22Rv1 (cell line): Measurements from ENCODE around the gene RAPGEF4.

Experiments used
- H3K27ac ChIP-seq: fragments of 450-650 bp; 2 replicates; pipeline ENCODE4 v1.5.1; 2017
- ZFX ChIP-seq: fragments of 450-650 bp; IDR thresholded peaks from 2 replicates; pipeline ENCODE4 v1.6.1; 2017; ENCODE audit warnings: antibody characterized with exemption, borderline replicate concordance
- TF ChIP-seq, protein P1 (sequence below): fragments of 450-650 bp; IDR thresholded peaks from 2 replicates; pipeline ENCODE4 v1.5.1; 2017; ENCODE audit warnings: mild to moderate bottlenecking

Gene RAPGEF4

DNA sequence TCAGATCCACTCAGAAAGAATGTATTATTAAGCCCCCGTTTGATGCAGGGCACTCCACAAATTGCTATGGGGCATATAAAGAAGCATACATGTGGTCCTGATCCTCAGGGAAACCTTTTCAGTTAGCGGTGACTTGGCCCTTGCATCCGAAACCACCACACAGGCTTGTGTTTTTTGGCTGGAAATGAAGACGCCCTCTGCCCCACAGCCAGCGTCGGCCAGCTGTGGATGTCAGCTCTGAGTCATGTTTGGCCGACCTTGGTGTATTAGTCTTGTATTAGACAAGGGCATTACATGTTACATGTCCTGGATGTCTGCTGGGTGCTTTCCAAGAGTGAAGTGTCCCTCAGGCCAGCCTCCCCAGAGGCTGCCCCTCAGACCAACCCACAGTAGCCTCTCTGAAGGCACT, 232.4 kb downstream of the RAPGEF4 start:
- TF ChIP-seq ZFX: no peak
- TF ChIP-seq, protein P1, sequence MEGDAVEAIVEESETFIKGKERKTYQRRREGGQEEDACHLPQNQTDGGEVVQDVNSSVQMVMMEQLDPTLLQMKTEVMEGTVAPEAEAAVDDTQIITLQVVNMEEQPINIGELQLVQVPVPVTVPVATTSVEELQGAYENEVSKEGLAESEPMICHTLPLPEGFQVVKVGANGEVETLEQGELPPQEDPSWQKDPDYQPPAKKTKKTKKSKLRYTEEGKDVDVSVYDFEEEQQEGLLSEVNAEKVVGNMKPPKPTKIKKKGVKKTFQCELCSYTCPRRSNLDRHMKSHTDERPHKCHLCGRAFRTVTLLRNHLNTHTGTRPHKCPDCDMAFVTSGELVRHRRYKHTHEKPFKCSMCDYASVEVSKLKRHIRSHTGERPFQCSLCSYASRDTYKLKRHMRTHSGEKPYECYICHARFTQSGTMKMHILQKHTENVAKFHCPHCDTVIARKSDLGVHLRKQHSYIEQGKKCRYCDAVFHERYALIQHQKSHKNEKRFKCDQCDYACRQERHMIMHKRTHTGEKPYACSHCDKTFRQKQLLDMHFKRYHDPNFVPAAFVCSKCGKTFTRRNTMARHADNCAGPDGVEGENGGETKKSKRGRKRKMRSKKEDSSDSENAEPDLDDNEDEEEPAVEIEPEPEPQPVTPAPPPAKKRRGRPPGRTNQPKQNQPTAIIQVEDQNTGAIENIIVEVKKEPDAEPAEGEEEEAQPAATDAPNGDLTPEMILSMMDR: no peak
- no peak overlapping the region for H3K27ac ChIP-seq

DNA sequence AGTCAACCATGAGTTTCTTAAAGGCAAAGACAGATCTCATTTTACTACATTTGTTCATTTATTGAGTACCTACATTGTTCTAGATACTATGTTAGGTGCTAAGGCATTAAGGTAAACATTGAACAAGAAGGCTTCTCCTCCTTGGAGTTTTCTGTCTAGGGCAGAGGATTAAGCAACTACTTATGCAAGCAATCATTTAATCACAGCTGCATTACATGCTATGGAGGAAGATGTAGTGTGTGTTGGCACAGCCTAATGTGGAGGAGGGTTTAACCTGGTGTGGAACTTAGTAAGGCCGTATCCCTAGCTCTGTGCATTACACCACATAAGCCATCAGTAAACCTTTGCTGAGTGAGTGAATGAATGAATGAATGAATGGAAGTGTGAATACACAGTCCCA, 233.5 kb downstream of the RAPGEF4 start:
- TF ChIP-seq, protein P1: no peak
- TF ChIP-seq ZFX: no peak
- H3K27ac ChIP-seq: no peak overlapping the region

DNA sequence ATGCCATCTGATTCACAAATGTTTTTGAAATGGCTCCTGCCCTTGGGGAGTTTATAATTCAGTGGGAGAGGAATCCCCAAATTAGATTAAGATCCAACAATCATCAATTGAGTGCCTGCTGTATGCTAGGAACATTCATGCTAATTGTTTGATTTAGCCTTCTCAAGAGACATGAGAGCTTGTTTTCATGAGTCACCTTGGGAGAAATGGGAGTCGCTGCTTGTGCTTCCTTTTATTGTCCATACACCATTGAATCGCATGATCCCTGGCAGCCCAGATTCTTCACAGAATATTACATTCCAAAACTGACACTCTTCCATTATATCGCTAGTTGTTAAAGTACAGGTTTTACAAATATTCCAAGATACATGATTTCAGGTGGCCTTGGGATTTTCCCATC, 234.0 kb downstream of the RAPGEF4 start:
- no peak for TF ChIP-seq ZFX
- TF ChIP-seq, protein P1: no peak
- no peak overlapping the region for H3K27ac ChIP-seq

DNA sequence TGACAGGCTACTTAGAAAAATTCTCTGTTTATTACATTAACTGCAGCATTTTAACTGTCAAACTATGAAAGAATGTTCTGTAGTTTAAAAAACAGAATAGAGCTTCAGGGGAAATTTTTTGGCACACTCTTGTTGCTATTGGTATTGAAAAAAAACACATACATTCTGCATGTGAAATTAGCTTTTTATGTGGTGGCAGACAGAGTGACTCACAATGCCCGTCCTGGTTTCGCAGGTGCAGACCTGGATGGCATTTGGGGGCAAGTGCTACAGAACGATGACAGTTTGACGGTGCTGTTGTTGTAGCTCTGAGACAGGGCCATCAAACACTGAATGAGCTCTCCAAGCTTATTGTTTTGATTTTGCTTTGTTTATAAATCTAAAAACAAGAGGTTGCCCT, 235.0 kb downstream of the RAPGEF4 start:
- no peak for TF ChIP-seq ZFX
- TF ChIP-seq, protein P1: no peak
- H3K27ac ChIP-seq: no peak overlapping the region

DNA sequence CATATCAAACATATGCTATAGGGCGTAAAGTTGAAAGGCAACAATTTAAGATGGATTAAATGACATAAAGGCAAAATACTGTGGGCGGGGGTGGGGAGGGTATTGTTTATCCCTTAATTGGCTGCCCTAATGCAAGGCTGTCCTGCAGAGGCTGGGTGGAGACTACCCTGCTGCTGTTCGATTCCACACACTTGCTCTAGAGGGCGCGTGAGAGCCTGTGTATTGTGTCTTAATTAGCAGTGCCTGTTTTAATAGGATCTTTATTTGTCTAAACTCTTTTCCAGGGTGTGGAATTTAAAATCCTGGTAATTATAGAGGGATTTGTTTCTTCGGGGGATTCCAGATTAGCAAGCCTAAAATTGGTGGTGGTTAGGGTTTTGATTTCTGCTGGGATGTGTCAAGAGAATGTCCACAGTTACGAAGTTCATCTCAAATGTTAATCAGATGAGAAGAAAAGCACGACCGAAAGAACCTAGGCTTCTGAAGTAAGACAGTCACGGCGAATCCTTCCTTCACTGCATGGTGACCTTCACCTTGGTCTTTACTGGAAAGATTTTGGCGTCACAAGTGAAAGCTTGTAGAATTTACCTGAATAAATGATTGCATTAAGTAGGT, 236.5 kb downstream of the RAPGEF4 start:
- no peak for TF ChIP-seq ZFX
- TF ChIP-seq, protein P1: peak; percentile 78
- no peak overlapping the region for H3K27ac ChIP-seq

DNA sequence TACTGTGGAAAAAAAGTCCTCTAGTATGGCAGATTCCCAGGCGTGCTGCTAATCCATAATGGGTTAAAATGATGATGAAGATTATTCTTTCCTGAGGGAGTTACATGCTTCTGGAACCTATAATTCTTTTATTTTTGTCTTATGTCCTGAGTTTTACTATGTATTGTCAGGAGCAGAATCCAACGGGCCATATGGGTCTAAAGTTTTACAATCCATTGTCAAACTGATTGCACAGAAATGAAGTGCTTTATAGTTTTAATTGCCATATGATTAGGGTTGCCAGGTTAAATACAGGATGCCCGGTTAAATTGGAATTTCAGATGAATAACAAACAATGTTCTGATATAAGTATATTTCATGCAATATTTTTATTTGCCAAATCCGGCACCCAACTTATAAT, 239.1 kb downstream of the RAPGEF4 start:
- TF ChIP-seq, protein P1: no peak
- TF ChIP-seq ZFX: no peak
- no peak overlapping the region for H3K27ac ChIP-seq

DNA sequence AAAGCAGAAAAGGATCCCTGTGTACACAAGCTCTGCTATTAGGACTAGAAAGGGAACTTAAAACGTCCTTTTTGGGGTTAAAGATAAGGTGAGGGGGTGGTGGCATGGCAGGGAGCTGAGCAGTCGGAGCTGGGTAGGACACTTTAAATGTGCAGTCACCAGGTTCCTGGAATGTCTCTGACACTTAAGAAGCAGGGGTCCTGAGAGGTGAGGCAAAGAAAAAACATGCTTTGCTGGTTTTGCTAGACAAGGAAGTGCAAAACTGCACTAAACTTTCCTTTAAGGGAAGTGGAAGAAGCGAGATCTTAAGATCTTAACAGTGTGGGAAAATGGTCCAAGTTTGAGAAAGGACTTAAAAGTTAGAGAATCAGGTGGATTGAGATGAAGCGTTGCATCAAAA, 240.5 kb downstream of the RAPGEF4 start:
- TF ChIP-seq ZFX: no peak
- TF ChIP-seq, protein P1: no peak
- no peak overlapping the region for H3K27ac ChIP-seq
